ENCODE data around the gene STX17.

Gene STX17

GRCh38 chr9:100011062-100011681, 104.7 kb downstream of the STX17 start:
- TF ChIP-seq, protein P1, sequence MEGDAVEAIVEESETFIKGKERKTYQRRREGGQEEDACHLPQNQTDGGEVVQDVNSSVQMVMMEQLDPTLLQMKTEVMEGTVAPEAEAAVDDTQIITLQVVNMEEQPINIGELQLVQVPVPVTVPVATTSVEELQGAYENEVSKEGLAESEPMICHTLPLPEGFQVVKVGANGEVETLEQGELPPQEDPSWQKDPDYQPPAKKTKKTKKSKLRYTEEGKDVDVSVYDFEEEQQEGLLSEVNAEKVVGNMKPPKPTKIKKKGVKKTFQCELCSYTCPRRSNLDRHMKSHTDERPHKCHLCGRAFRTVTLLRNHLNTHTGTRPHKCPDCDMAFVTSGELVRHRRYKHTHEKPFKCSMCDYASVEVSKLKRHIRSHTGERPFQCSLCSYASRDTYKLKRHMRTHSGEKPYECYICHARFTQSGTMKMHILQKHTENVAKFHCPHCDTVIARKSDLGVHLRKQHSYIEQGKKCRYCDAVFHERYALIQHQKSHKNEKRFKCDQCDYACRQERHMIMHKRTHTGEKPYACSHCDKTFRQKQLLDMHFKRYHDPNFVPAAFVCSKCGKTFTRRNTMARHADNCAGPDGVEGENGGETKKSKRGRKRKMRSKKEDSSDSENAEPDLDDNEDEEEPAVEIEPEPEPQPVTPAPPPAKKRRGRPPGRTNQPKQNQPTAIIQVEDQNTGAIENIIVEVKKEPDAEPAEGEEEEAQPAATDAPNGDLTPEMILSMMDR (IDR thresholded peaks at IDR 0.05), result peak; percentile 77

DNA sequence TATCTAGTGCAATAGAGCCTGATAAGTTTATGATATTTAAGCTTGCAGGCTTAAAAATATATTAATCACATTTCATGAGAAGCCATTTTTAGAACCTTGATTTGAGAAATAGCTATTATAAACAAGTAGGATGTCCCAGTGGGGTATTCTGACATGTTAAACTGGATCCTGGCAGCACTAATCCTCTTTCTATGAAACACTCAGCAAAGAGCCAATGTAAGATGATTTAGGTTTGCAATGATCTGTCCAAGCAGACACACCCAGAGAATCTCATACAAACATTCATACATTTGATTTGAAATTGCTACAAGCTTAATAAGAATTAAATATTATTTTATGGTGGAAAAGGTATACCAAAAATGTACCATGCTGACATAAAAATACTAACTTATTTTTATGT, 105.8 kb downstream of the STX17 start:
- TF ChIP-seq, protein P1 (IDR thresholded peaks at IDR 0.05), result no peak

DNA sequence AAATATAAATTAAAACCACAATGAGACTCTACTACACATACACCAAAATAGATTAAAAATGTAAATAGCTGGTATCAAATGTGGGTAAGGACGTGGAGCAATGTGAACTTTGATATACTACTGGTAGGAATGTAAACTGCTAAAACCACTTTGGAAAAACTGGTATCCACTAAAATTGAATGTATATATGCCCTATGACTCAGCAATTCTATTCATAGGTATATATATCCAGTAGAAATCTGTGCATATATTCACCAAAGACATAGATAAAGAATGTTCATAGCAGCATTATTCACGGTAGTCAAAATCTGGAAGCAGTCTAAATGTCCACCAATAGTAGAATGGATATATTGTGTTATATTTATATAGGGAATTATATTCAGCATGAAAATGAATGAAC, 107.1 kb downstream of the STX17 start:
- TF ChIP-seq, protein P1 (IDR thresholded peaks at IDR 0.05), result no peak

DNA sequence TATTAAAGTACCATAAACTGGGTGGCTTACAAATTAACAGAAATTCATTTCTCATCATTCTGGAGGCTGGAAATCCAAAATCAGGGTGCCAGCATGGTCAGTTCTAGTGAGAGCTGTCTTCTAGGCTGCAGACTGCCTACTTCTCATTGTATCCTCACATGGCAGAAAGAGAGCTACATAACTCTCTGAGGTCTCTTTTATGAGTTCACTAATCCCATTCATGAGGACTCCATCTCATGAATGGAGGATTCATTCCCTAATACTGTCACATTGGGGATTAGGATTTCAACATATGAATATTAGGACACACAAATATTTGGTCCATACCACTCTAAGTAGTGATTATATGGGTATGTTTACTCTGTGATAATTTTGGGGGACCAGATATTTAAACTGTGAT, 108.4 kb downstream of the STX17 start:
- TF ChIP-seq, protein P1 (IDR thresholded peaks at IDR 0.05), result no peak

DNA sequence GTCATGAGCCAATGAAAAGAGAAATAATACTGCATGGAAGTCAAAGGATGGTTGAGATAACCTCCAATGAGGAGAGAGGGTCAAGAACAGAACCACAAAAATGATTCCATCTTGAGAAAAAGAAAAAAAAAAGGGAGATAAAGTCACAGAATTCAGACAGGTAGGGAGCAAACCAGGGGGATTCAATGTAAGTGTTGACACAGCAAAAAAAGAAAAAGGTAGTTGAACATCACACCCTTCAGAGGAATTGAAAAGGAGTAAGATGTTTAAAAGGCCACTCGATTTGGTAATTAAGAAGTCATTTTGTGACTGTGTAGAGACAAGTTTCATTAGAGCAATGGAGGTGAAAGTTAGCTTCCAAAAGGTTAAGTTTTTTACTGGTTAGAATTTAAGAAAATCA, 113.1 kb downstream of the STX17 start:
- TF ChIP-seq, protein P1 (IDR thresholded peaks at IDR 0.05), result no peak
